Sigmoid colon (tissue), 4 donors: ENCODE results near the gene SSC4D.

Experiments
- CTCF ChIP-seq, 4 experiments: fragments of 450-650 bp in 3 of 4; fragments of 200-600 bp in 1 of 4; IDR thresholded peaks; one replicate each; pipeline ENCODE4 v1.5.1; 2016 to 2019; ENCODE audit warnings: antibody characterized with exemption in 4 of 4, mild to moderate bottlenecking in 3 of 4, moderate library complexity in 2 of 4
- EP300 ChIP-seq, 4 donors: sonication (generic); formaldehyde crosslinking; IDR thresholded peaks; one replicate each; pipeline ENCODE4 v1.6.1; 2017; ENCODE audit warnings: antibody characterized with exemption in 4 of 4

DNA sequence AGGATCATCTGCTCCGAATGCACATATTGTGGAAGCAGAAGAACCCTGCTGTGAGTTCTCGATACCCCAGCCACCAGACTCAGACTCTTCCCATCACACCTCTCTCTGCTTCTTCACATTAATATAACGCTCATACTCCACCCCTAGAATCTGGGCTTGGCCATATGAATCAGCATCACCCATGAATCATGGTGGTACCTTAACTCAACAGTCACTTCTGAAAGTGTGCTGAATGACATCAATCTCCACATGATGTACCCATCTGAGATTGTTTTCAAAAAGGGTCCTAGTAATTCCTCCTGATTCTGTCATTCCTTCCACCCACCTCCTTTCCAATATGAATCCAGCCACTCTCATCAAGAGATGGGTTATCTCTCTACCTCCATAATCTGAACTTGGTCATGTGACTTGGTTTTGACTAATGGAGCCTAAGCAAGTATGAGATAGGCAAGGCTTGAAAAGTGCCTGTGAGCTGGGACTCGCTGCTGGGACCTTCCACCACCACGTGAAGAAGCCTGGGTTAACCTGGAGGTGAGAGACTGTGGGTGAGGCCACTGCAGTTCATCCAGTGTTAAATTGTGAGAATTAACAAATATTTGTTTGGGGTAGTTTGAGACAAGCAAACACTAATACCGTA, 66.1 kb downstream of the SSC4D start:
- no peak for TF ChIP-seq EP300 (IDR thresholded peaks at IDR 0.05)
- TF ChIP-seq CTCF (IDR thresholded peaks at IDR 0.05) = no peak
